HepG2 (cell line): ENCODE results near the gene STX1B. TPM values are rescaled to one million over a fixed set of nuclear protein-coding genes. Genes with fewer than 3 reads are reported as not detected.

ENCODE experiments used
- ARID2 ChIP-seq: sonication (generic); formaldehyde crosslinking; IDR thresholded peaks from 2 replicates; pipeline ENCODE4 v1.8.1; 2022; ENCODE audit warnings: mild to moderate bottlenecking, missing genetic modification reagents, borderline replicate concordance
- CSRNP1 ChIP-seq: sonication (generic); formaldehyde crosslinking; IDR thresholded peaks from 2 replicates; pipeline ENCODE4 v1.8.1; 2023; ENCODE audit warnings: mild to moderate bottlenecking, missing genetic modification reagents
- DNMT3B ChIP-seq: conservative IDR thresholded peaks from 2 replicates; pipeline ENCODE4 v1.6.1; 2016; ENCODE audit warnings: missing biosample characterization, control low read depth
- GTF2F1 ChIP-seq: fragments of 150-350 bp; IDR thresholded peaks from 2 replicates; pipeline ENCODE4 v1.6.1; 2014; ENCODE audit warnings: low read length
- JUN ChIP-seq: sonication (generic); formaldehyde crosslinking; IDR thresholded peaks from 2 replicates; pipeline ENCODE4 v1.4.0; 2020; ENCODE audit warnings: mild to moderate bottlenecking, missing genetic modification reagents
- SIX4 ChIP-seq: sonication (generic); formaldehyde crosslinking; IDR thresholded peaks from 2 replicates; pipeline ENCODE4 v1.4.0; 2020; ENCODE audit warnings: missing genetic modification reagents
- TAF15 ChIP-seq: fragments of 200-400 bp; formaldehyde crosslinking; IDR thresholded peaks from one replicate; pipeline ENCODE4 v1.6.1; 2018; ENCODE audit warnings: mild to moderate bottlenecking, low read depth, low read length; ENCODE audit not compliant: poor library complexity, severe bottlenecking
- U2AF2 ChIP-seq: fragments of 200-400 bp; formaldehyde crosslinking; IDR thresholded peaks from 2 replicates; pipeline ENCODE4 v1.6.1; 2017; ENCODE audit warnings: low read depth, mild to moderate bottlenecking, low read length
- XBP1 ChIP-seq: sonication (generic); formaldehyde crosslinking; IDR thresholded peaks from 2 replicates; pipeline ENCODE4 v1.5.0; 2020; ENCODE audit warnings: missing genetic modification reagents
- ZNF224 ChIP-seq: sonication (generic); formaldehyde crosslinking; IDR thresholded peaks from 2 replicates; pipeline ENCODE4 v1.5.0; 2020; ENCODE audit warnings: mild to moderate bottlenecking, missing genetic modification reagents
- ZNF383 ChIP-seq: sonication (generic); formaldehyde crosslinking; IDR thresholded peaks from 2 replicates; pipeline ENCODE4 v1.4.0; 2020; ENCODE audit warnings: missing genetic modification reagents, mild to moderate bottlenecking, borderline replicate concordance
- ZNF766 ChIP-seq: sonication (generic); formaldehyde crosslinking; IDR thresholded peaks from 2 replicates; pipeline ENCODE4 v1.5.0; 2020; ENCODE audit warnings: missing genetic modification reagents, borderline replicate concordance
- polyA plus RNA-seq, 8 experiments: library from polyadenylated mRNA; depleted of rRNA in 3 of 8; stranded (reverse) in 7 of 8; unstranded in 1 of 8; fragments of >200 nt; fragmentation: Illumina TruSeq in 4 of 8; extraction: Trizol in 4 of 8; gene quantifications; 2 replicates each; pipeline versions ENCODE4 v1.2.1 to v1.2.3, GENCODE V29; 2011 to 2016; ENCODE audit warnings: low read depth in 4 of 8, missing spikeins in 1 of 8, mixed read lengths in 1 of 8; ENCODE audit not compliant: insufficient read depth in 1 of 8
- total RNA-seq, 5 experiments: library from RNA; depleted of rRNA; stranded (reverse); fragments of >200 nt; fragmentation: Illumina TruSeq; extraction: Trizol; gene quantifications; 2 replicates each; pipeline ENCODE4 v1.2.3, GENCODE V29; 2016; ENCODE audit warnings: low read depth in 1 of 5
- TF ChIP-seq, protein P1 (sequence below), 2 experiments: fragments of 450-650 bp in 1 of 2; sonication (generic) in 1 of 2; formaldehyde crosslinking in 1 of 2; IDR thresholded peaks; 2 replicates each; pipeline versions ENCODE4 v1.6.1 to v1.8.0; 2016 to 2022; ENCODE audit warnings: antibody characterized with exemption in 1 of 2, mild to moderate bottlenecking in 1 of 2, missing genetic modification reagents in 1 of 2
- TF ChIP-seq, protein P2 (sequence below): IDR thresholded peaks from 2 replicates; pipeline ENCODE4 v1.6.1; 2016; ENCODE audit warnings: missing compliant biosample characterization, missing genetic modification reagents, borderline replicate concordance
- TF ChIP-seq, protein P3 (sequence below), 2 experiments: fragments of 450-650 bp in 1 of 2; sonication (generic) in 1 of 2; formaldehyde crosslinking; IDR thresholded peaks; 2 replicates each; pipeline versions ENCODE4 v1.5.0 to v1.8.0; 2020 to 2022; ENCODE audit warnings: mild to moderate bottlenecking in 1 of 2, missing genetic modification reagents in 1 of 2

Gene STX1B
- total and polyA plus RNA-seq, 2 of the 13 experiments (the other 11 are each of a cell fraction or from before 2014, with no cell fraction given), result 2.1 to 3.0 TPM

DNA sequence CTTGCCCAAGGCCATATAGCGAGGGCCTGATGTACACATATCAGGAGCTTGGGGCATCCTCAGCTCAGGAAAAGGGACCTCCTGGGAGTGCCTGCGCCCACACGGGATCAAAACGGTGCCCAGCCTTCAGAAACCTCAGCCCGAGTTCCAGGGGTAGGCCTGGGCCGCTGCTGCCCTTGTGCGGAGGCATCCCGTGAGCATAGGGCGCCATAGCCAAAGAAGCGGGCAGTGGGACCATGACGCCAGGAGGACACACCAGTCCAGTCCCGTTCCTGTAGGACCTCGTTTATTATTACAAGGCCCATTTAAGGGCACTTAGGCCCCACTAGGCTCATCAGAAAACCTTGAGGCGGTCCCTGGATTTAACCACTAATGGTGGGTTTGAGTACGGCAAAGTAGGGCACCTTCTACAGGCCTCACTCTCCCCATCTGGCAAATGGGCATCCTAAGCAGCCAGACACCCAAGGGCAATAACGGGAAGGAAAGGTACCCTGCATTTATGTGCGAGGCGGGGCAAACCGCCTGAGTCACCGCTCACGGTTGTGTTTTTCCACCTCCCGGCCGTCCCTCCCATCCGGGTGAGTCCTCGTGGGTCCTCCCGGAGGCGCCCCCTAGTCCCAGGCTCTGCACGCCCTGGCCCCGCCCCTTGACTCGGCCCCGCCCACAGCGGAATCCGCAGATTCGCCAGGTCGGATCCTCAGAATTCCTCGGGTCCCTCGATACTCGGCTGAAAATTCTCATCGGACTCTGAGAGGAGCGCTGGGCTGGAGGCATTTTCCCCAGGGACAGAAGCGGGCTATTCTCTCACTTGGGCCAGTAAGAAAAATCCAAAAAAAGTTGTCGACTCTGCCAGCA, 53.6 kb downstream of the STX1B start (continued):
- TF ChIP-seq, protein P1, sequence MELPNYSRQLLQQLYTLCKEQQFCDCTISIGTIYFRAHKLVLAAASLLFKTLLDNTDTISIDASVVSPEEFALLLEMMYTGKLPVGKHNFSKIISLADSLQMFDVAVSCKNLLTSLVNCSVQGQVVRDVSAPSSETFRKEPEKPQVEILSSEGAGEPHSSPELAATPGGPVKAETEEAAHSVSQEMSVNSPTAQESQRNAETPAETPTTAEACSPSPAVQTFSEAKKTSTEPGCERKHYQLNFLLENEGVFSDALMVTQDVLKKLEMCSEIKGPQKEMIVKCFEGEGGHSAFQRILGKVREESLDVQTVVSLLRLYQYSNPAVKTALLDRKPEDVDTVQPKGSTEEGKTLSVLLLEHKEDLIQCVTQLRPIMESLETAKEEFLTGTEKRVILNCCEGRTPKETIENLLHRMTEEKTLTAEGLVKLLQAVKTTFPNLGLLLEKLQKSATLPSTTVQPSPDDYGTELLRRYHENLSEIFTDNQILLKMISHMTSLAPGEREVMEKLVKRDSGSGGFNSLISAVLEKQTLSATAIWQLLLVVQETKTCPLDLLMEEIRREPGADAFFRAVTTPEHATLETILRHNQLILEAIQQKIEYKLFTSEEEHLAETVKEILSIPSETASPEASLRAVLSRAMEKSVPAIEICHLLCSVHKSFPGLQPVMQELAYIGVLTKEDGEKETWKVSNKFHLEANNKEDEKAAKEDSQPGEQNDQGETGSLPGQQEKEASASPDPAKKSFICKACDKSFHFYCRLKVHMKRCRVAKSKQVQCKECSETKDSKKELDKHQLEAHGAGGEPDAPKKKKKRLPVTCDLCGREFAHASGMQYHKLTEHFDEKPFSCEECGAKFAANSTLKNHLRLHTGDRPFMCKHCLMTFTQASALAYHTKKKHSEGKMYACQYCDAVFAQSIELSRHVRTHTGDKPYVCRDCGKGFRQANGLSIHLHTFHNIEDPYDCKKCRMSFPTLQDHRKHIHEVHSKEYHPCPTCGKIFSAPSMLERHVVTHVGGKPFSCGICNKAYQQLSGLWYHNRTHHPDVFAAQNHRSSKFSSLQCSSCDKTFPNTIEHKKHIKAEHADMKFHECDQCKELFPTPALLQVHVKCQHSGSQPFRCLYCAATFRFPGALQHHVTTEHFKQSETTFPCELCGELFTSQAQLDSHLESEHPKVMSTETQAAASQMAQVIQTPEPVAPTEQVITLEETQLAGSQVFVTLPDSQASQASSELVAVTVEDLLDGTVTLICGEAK (IDR thresholded peaks at IDR 0.05), result no peak
- TF ChIP-seq, protein P1 (CRISPR knock-in tag; IDR thresholded peaks at IDR 0.05), result 0 out of 2 replicates have a peak, but pooled peaks have one; percentile 7
- 0 out of 2 replicates have a peak, but pooled peaks have one; percentile 77 for TF ChIP-seq ZNF766 (CRISPR knock-in tag)
- TF ChIP-seq XBP1 (CRISPR knock-in tag), result no peak
- TF ChIP-seq ZNF224, result peak; percentile 68; the same call in 1 of the 2 replicates
- TF ChIP-seq U2AF2, result no peak
- TF ChIP-seq CSRNP1 (CRISPR knock-in tag), result no peak
- no peak for TF ChIP-seq ARID2
- TF ChIP-seq, protein P2, sequence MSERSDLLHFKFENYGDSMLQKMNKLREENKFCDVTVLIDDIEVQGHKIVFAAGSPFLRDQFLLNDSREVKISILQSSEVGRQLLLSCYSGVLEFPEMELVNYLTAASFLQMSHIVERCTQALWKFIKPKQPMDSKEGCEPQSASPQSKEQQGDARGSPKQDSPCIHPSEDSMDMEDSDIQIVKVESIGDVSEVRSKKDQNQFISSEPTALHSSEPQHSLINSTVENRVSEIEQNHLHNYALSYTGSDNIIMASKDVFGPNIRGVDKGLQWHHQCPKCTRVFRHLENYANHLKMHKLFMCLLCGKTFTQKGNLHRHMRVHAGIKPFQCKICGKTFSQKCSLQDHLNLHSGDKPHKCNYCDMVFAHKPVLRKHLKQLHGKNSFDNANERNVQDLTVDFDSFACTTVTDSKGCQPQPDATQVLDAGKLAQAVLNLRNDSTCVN (CRISPR knock-in tag), result no peak
- TF ChIP-seq TAF15, result peak; percentile 5
- no peak for TF ChIP-seq DNMT3B
- no peak for TF ChIP-seq SIX4 (CRISPR knock-in tag)
- peak; percentile 63; the same call in 1 of the 2 replicates for TF ChIP-seq ZNF383 (CRISPR knock-in tag)
- TF ChIP-seq JUN (CRISPR knock-in tag), result peak; percentile 57; the same call in 1 of the 2 replicates
- TF ChIP-seq, protein P3, sequence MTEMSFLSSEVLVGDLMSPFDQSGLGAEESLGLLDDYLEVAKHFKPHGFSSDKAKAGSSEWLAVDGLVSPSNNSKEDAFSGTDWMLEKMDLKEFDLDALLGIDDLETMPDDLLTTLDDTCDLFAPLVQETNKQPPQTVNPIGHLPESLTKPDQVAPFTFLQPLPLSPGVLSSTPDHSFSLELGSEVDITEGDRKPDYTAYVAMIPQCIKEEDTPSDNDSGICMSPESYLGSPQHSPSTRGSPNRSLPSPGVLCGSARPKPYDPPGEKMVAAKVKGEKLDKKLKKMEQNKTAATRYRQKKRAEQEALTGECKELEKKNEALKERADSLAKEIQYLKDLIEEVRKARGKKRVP (CRISPR knock-in tag; IDR thresholded peaks at IDR 0.05), result no peak
- no peak for TF ChIP-seq GTF2F1
